ENCODE measurements around the gene SEPTIN11.

The SEPTIN11 gene

GRCh38 chr4:76965866-76966579 lies 16.5 kb downstream of the SEPTIN11 start:
- DNase-seq (ENCODE audit: low read depth) = no peak
- TF ChIP-seq CTCF (IDR thresholded peaks at IDR 0.05; ENCODE audit: control insufficient read depth, extremely low read depth, insufficient read depth) = no peak

GRCh38 chr4:76968937-76969336 lies 19.4 kb downstream of the SEPTIN11 start:
- no peak for TF ChIP-seq CTCF (IDR thresholded peaks at IDR 0.05; ENCODE audit: control insufficient read depth, extremely low read depth, insufficient read depth)
- DNase-seq (ENCODE audit: low read depth) = no peak
- no peak overlapping the region for H3K4me3 ChIP-seq (ENCODE audit: low read depth, low read length)

More at GRCh38 chr4:76965866-76966579, 16.5 kb downstream of the SEPTIN11 start:
- H3K4me3 ChIP-seq (ENCODE audit: low read depth, low read length) = no peak overlapping the region

GRCh38 chr4:76969495-76969894 lies 19.9 kb downstream of the SEPTIN11 start:
- TF ChIP-seq CTCF (IDR thresholded peaks at IDR 0.05; ENCODE audit: control insufficient read depth, extremely low read depth, insufficient read depth) = no peak
- no peak overlapping the region for H3K4me3 ChIP-seq (ENCODE audit: low read depth, low read length)
- DNase-seq (ENCODE audit: low read depth) = no peak

- H3K4me3 ChIP-seq (ENCODE audit: low read depth, low read length) = no peak overlapping the region
- no peak for TF ChIP-seq CTCF (IDR thresholded peaks at IDR 0.05; ENCODE audit: control insufficient read depth, extremely low read depth, insufficient read depth)
- DNase-seq (ENCODE audit: low read depth) = no peak
Measured at GRCh38 chr4:76969941-76970529, 20.5 kb downstream of the SEPTIN11 start.

- DNase-seq (ENCODE audit: low read depth) = no peak
- H3K4me3 ChIP-seq (ENCODE audit: low read depth, low read length) = no peak overlapping the region
- TF ChIP-seq CTCF (IDR thresholded peaks at IDR 0.05; ENCODE audit: control insufficient read depth, extremely low read depth, insufficient read depth) = no peak
Measured at GRCh38 chr4:76972306-76972705, 22.8 kb downstream of the SEPTIN11 start.

- no peak for TF ChIP-seq CTCF (IDR thresholded peaks at IDR 0.05; ENCODE audit: control insufficient read depth, extremely low read depth, insufficient read depth)
- H3K4me3 ChIP-seq (ENCODE audit: low read depth, low read length) = no peak overlapping the region
- no peak for DNase-seq (ENCODE audit: low read depth)
Measured at GRCh38 chr4:76974150-76974549, 24.6 kb downstream of the SEPTIN11 start.
